Measurements from ENCODE around the gene SEC31A. TPM values are rescaled to one million over a fixed set of nuclear protein-coding genes. Genes with fewer than 3 reads are reported as not detected.

Gene SEC31A
- total RNA-seq, 1 donor from 2014 or later = 360 TPM

GRCh38 chr4:82810176-82810575 lies 80.8 kb downstream of the SEC31A start:
- TF ChIP-seq CTCF (IDR thresholded peaks at IDR 0.05) = no peak
- no peak overlapping the region for H3K4me3 Mint-ChIP-seq (ENCODE audit: unreplicated experiment)
- no peak for DNase-seq (ENCODE audit: extremely low spot score, unreplicated experiment)
- peaks cover 2% of the 10 kb centered on the region for H3K36me3 Mint-ChIP-seq (ENCODE audit: unreplicated experiment)
- H3K27me3 Mint-ChIP-seq (ENCODE audit: unreplicated experiment) = no peaks in the 10 kb centered on the region
- H3K9me3 Mint-ChIP-seq (ENCODE audit: unreplicated experiment) = no peaks in the 10 kb centered on the region
- peaks cover 26% of the 10 kb centered on the region for H3K4me1 Mint-ChIP-seq (ENCODE audit: unreplicated experiment)
- H3K27ac Mint-ChIP-seq (ENCODE audit: unreplicated experiment) = no peak overlapping the region

GRCh38 chr4:82809619-82810018 lies 81.3 kb downstream of the SEC31A start:
- no peaks in the 10 kb centered on the region for H3K9me3 Mint-ChIP-seq (ENCODE audit: unreplicated experiment)
- TF ChIP-seq CTCF (IDR thresholded peaks at IDR 0.05) = no peak
- H3K36me3 Mint-ChIP-seq (ENCODE audit: unreplicated experiment) = no peaks in the 10 kb centered on the region
- peaks cover 26% of the 10 kb centered on the region for H3K4me1 Mint-ChIP-seq (ENCODE audit: unreplicated experiment)
- H3K4me3 Mint-ChIP-seq (ENCODE audit: unreplicated experiment) = no peak overlapping the region
- no peaks in the 10 kb centered on the region for H3K27me3 Mint-ChIP-seq (ENCODE audit: unreplicated experiment)
- DNase-seq (ENCODE audit: extremely low spot score, unreplicated experiment) = no peak
- no peak overlapping the region for H3K27ac Mint-ChIP-seq (ENCODE audit: unreplicated experiment)

DNA sequence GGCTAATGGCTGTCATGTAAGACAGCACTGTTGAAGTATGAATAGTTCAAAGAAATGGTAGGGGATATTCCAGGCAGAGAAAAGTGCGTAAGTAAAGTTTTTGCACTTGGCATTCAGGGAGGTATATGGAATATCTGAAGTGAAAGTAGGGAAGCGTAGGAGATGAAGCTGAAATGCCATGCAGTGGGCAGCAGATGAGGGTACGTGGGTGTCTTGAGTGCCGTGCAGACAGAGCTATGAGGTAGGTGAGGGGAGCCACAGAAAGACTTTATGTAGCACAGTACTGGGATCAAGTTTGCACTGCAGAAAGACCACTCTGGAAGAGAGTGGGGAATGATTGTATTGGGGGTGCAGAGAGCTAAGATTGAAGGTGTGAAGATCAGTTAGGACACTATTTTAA lies 87.2 kb downstream of the SEC31A start:
- Mint-ChIP-seq H3K4me1 (ENCODE audit: unreplicated experiment) (peaks cover 9% of the 10 kb centered on the region), H3K27me3 (ENCODE audit: unreplicated experiment) (peaks cover 7% of the 10 kb centered on the region), H3K27ac (ENCODE audit: unreplicated experiment) (no peak overlapping the region), H3K9me3 (ENCODE audit: unreplicated experiment) (no peaks in the 10 kb centered on the region), H3K4me3 (ENCODE audit: unreplicated experiment) (no peak overlapping the region), H3K36me3 (ENCODE audit: unreplicated experiment) (no peaks in the 10 kb centered on the region)
- DNase-seq (ENCODE audit: extremely low spot score, unreplicated experiment) = no peak
- TF ChIP-seq CTCF (IDR thresholded peaks at IDR 0.05) = no peak

- no peak for DNase-seq (ENCODE audit: extremely low spot score, unreplicated experiment)
- Mint-ChIP-seq H3K27me3 (ENCODE audit: unreplicated experiment) (peaks cover 7% of the 10 kb centered on the region), H3K36me3 (ENCODE audit: unreplicated experiment) (no peaks in the 10 kb centered on the region), H3K4me3 (ENCODE audit: unreplicated experiment) (no peak overlapping the region), H3K9me3 (ENCODE audit: unreplicated experiment) (no peaks in the 10 kb centered on the region), H3K27ac (ENCODE audit: unreplicated experiment) (no peak overlapping the region), H3K4me1 (ENCODE audit: unreplicated experiment) (peaks cover 9% of the 10 kb centered on the region)
- no peak for TF ChIP-seq CTCF (IDR thresholded peaks at IDR 0.05)
Measured at GRCh38 chr4:82802911-82803310, 88.0 kb downstream of the SEC31A start.

DNA sequence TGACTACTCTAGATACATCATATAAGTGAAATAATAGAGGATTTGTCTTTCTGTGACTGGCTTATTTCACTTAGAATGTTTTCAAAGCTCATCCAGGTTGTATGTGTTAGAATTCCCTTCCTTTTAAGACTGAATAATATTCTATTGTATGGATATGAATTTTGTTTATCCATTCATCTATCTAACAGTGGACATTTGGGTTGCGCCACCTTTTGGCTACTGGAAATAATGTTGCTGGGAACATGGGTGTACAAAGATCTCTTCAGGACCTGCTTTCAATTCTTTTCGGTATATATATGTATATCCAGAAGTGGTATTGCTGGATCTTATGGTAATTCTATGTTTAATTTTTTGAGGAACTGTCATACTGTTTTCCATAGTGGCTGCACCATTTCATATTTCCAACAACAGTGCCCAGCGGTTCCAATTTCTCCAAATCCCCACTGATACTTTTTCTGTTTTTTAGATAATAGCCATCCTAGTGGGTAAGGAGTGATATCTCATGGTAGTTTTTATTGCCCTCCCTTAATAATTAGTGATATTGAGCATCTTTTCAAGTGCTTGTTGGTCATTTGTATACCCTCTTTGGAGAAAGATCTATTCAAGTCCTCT lies 88.9 kb downstream of the SEC31A start:
- DNase-seq (ENCODE audit: extremely low spot score, unreplicated experiment) = no peak
- Mint-ChIP-seq H3K4me1 (ENCODE audit: unreplicated experiment) (peaks cover 13% of the 10 kb centered on the region), H3K4me3 (ENCODE audit: unreplicated experiment) (no peak overlapping the region), H3K27ac (ENCODE audit: unreplicated experiment) (no peak overlapping the region), H3K9me3 (ENCODE audit: unreplicated experiment) (no peaks in the 10 kb centered on the region), H3K36me3 (ENCODE audit: unreplicated experiment) (no peaks in the 10 kb centered on the region), H3K27me3 (ENCODE audit: unreplicated experiment) (peaks cover 7% of the 10 kb centered on the region)
- TF ChIP-seq CTCF (IDR thresholded peaks at IDR 0.05) = peak; percentile 73

Data from osteocyte (in vitro differentiated cells).